Endothelial cell (in vitro differentiated cells): ENCODE results near the gene MYO1G. TPM values are rescaled to one million over a fixed set of nuclear protein-coding genes. Genes with fewer than 3 reads are reported as not detected.

Source experiments
- DNase-seq: peaks from one replicate; pipeline ENCODE4 v3.0.0; 2021; ENCODE audit warnings: low spot score
- H3K27ac Mint-ChIP-seq: one replicate; pipeline ENCODE4 v1.8.0; 2021; ENCODE audit warnings: mixed read lengths, inconsistent platforms; ENCODE audit not compliant: unreplicated experiment
- H3K27me3 Mint-ChIP-seq: one replicate; pipeline ENCODE4 v1.8.0; 2021; ENCODE audit warnings: mild to moderate bottlenecking, moderate library complexity, mixed read lengths, inconsistent platforms; ENCODE audit not compliant: unreplicated experiment
- H3K36me3 Mint-ChIP-seq: one replicate; pipeline ENCODE4 v1.8.0; 2021; ENCODE audit warnings: mild to moderate bottlenecking, low read depth, mixed read lengths, inconsistent platforms; ENCODE audit not compliant: unreplicated experiment
- H3K4me1 Mint-ChIP-seq: one replicate; pipeline ENCODE4 v1.8.0; 2021; ENCODE audit warnings: mild to moderate bottlenecking, mixed read lengths, inconsistent platforms; ENCODE audit not compliant: unreplicated experiment
- H3K4me3 Mint-ChIP-seq: one replicate; pipeline ENCODE4 v1.8.0; 2021; ENCODE audit warnings: mild to moderate bottlenecking, mixed read lengths, inconsistent platforms; ENCODE audit not compliant: unreplicated experiment
- H3K9me3 Mint-ChIP-seq: one replicate; pipeline ENCODE4 v1.8.0; 2021; ENCODE audit warnings: mixed read lengths, inconsistent platforms; ENCODE audit not compliant: unreplicated experiment
- total RNA-seq: library from RNA; stranded (reverse); fragmentation: NEBNext Ultra II Directional; extraction: Animal tissue kit (Norgen Biotek cat#: 25700); gene quantifications from one replicate; pipeline ENCODE4 v1.2.1, GENCODE V29; 2021; ENCODE audit not compliant: unreplicated experiment
- TF ChIP-seq, protein P1 (sequence below): fragments of 200-600 bp; sonication (generic); IDR thresholded peaks from one replicate; pipeline ENCODE4 v1.5.0; 2021; ENCODE audit warnings: antibody characterized with exemption; ENCODE audit not compliant: unreplicated experiment

The MYO1G gene
- total RNA-seq, 1 donor from 2014 or later = 0.13 TPM

DNA sequence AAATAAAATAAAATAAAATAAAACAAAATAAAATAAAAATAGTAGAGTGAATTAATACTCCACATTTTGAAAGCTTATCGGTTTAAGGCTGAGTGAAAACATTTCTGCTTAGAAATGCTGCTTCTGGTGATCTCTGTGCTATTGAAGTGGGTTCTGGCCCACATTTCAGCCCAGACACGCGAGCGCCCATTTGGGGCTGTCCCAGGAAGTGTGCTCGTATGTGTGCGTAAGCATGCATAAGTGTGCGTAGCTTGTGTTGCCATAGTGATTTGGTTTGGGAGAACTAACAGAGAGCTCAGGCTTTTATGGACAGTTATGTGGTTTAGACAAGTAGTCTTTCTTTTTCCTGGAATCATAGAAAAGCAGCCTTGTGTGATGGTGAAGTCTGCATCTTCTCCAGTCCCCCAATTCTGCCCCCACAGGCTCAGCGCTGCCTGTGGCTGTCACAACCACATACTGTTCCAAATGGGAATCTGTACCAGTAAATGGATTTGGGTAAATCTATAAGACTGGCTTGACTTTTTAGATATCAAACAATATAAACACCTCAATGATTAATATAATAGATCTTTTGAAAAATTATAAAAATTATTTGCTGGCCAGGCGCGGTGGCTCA, 63.7 kb downstream of the MYO1G start:
- DNase-seq = no peak
- no peaks in the 10 kb centered on the region for H3K36me3 Mint-ChIP-seq
- H3K4me3 Mint-ChIP-seq = no peak overlapping the region
- peaks cover 6% of the 10 kb centered on the region for H3K4me1 Mint-ChIP-seq
- H3K27me3 Mint-ChIP-seq = no peaks in the 10 kb centered on the region
- TF ChIP-seq, protein P1, sequence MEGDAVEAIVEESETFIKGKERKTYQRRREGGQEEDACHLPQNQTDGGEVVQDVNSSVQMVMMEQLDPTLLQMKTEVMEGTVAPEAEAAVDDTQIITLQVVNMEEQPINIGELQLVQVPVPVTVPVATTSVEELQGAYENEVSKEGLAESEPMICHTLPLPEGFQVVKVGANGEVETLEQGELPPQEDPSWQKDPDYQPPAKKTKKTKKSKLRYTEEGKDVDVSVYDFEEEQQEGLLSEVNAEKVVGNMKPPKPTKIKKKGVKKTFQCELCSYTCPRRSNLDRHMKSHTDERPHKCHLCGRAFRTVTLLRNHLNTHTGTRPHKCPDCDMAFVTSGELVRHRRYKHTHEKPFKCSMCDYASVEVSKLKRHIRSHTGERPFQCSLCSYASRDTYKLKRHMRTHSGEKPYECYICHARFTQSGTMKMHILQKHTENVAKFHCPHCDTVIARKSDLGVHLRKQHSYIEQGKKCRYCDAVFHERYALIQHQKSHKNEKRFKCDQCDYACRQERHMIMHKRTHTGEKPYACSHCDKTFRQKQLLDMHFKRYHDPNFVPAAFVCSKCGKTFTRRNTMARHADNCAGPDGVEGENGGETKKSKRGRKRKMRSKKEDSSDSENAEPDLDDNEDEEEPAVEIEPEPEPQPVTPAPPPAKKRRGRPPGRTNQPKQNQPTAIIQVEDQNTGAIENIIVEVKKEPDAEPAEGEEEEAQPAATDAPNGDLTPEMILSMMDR = no peak
- no peaks in the 10 kb centered on the region for H3K9me3 Mint-ChIP-seq
- H3K27ac Mint-ChIP-seq = no peak overlapping the region

DNA sequence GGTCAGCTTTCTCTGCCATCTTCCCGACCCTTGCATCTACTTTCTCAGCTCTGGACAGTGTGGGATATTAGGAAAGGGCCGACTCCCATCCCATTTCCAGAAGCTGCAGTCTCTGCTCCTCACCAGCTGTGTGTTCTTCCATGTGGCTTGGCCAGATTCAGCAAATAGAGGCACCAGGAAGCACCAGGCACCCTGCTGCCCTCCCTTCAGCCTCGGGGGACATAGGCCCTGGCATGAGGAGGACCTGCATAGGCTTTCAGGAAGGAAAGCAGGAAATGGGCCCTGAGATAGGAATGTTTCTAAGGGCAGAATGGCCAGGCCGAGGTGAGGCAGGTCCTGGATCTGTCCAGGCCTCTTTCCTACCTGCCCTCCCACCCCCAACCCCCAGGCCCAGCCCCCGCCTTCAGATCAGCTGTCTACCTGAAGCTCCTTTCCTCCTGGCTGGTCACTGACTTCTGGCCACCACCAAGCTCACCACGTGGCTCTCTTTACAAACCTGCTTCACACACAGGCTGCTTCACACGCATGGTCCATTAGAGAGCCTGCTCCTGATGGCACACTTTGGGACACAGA, 66.0 kb downstream of the MYO1G start:
- peaks cover 6% of the 10 kb centered on the region for H3K4me1 Mint-ChIP-seq
- H3K27ac Mint-ChIP-seq = peak overlapping the region; percentile 83
- no peaks in the 10 kb centered on the region for H3K9me3 Mint-ChIP-seq
- H3K4me3 Mint-ChIP-seq = no peak overlapping the region
- H3K36me3 Mint-ChIP-seq = no peaks in the 10 kb centered on the region
- DNase-seq = no peak
- peaks cover 5% of the 10 kb centered on the region for H3K27me3 Mint-ChIP-seq
- TF ChIP-seq, protein P1 = no peak

Other genes starting within 250 kb of the MYO1G start
- 70.9 TPM for gene ZMIZ2, start 230.2 kb downstream of the MYO1G start, total RNA-seq
- gene PPIA, start 182.3 kb downstream of the MYO1G start, total RNA-seq = 1,721 TPM
- 157 TPM for gene H2AZ2, start 130.9 kb downstream of the MYO1G start, total RNA-seq
- gene PURB, start 93.5 kb downstream of the MYO1G start, total RNA-seq = 25.7 TPM
- 59.8 TPM for gene CCM2, start 21.2 kb upstream of the MYO1G start, total RNA-seq
- 3.5 TPM for gene NACAD, start 110.0 kb upstream of the MYO1G start, total RNA-seq
- 48.1 TPM for gene TBRG4, start 132.7 kb upstream of the MYO1G start, total RNA-seq
- 0.62 TPM for gene RAMP3, start 178.8 kb upstream of the MYO1G start, total RNA-seq